HG03342 (cell line): Measurements from ENCODE around the gene ZDHHC13.

Experiments used
- ATAC-seq: cut with Tn5 transposase; IDR thresholded peaks from one replicate; pipeline ENCODE4 v1.9.1; 2021; ENCODE audit warnings: mild to moderate bottlenecking, moderate library complexity; ENCODE audit not compliant: unreplicated experiment

Gene ZDHHC13

GRCh38 chr11:19163617-19164016 lies 46.6 kb downstream of the ZDHHC13 start:
- ATAC-seq, result no peak

- ATAC-seq, result no peak
These were observed 47.4 kb downstream of the ZDHHC13 start for GRCh38 chr11:19164230-19164855.

- ATAC-seq, result no peak
These were observed 47.9 kb downstream of the ZDHHC13 start for GRCh38 chr11:19164881-19165280.

GRCh38 chr11:19168090-19168489 lies 51.1 kb downstream of the ZDHHC13 start:
- ATAC-seq, result no peak

- ATAC-seq, result no peak
These were observed 56.2 kb downstream of the ZDHHC13 start for GRCh38 chr11:19173004-19173689.

GRCh38 chr11:19173964-19174638 lies 57.1 kb downstream of the ZDHHC13 start:
- ATAC-seq, result no peak

GRCh38 chr11:19176629-19177186 lies 59.7 kb downstream of the ZDHHC13 start:
- no peak for ATAC-seq

- ATAC-seq, result no peak
These were observed 64.7 kb downstream of the ZDHHC13 start for GRCh38 chr11:19181531-19182261.

GRCh38 chr11:19183646-19184045 lies 66.7 kb downstream of the ZDHHC13 start:
- ATAC-seq, result no peak

- no peak for ATAC-seq
These were observed 68.1 kb downstream of the ZDHHC13 start for GRCh38 chr11:19185036-19185435.

- no peak for ATAC-seq
These were observed 68.6 kb downstream of the ZDHHC13 start for GRCh38 chr11:19185516-19186052.

GRCh38 chr11:19187114-19187832 lies 70.3 kb downstream of the ZDHHC13 start:
- no peak for ATAC-seq

- ATAC-seq, result no peak
These were observed 70.9 kb downstream of the ZDHHC13 start for GRCh38 chr11:19187833-19188258.

- ATAC-seq, result no peak
These were observed 74.7 kb downstream of the ZDHHC13 start for GRCh38 chr11:19191530-19192169.

- ATAC-seq, result no peak
These were observed 76.9 kb downstream of the ZDHHC13 start for GRCh38 chr11:19193916-19194315.

- no peak for ATAC-seq
These were observed 77.8 kb downstream of the ZDHHC13 start for GRCh38 chr11:19194620-19195308.

GRCh38 chr11:19196432-19196831 lies 79.5 kb downstream of the ZDHHC13 start:
- ATAC-seq, result no peak

- ATAC-seq, result no peak
These were observed 82.1 kb downstream of the ZDHHC13 start for GRCh38 chr11:19199048-19199447.

GRCh38 chr11:19199771-19200170 lies 82.8 kb downstream of the ZDHHC13 start:
- ATAC-seq, result no peak
